Endothelial cell (in vitro differentiated cells): ENCODE results near the gene C8G. TPM values are rescaled to one million over a fixed set of nuclear protein-coding genes. Genes with fewer than 3 reads are reported as not detected.

Experiments used
- DNase-seq: peaks from one replicate; pipeline ENCODE4 v3.0.0; 2021; ENCODE audit warnings: low spot score
- H3K27ac Mint-ChIP-seq: one replicate; pipeline ENCODE4 v1.8.0; 2021; ENCODE audit warnings: mixed read lengths, inconsistent platforms; ENCODE audit not compliant: unreplicated experiment
- H3K27me3 Mint-ChIP-seq: one replicate; pipeline ENCODE4 v1.8.0; 2021; ENCODE audit warnings: mild to moderate bottlenecking, moderate library complexity, mixed read lengths, inconsistent platforms; ENCODE audit not compliant: unreplicated experiment
- H3K36me3 Mint-ChIP-seq: one replicate; pipeline ENCODE4 v1.8.0; 2021; ENCODE audit warnings: mild to moderate bottlenecking, low read depth, mixed read lengths, inconsistent platforms; ENCODE audit not compliant: unreplicated experiment
- H3K4me1 Mint-ChIP-seq: one replicate; pipeline ENCODE4 v1.8.0; 2021; ENCODE audit warnings: mild to moderate bottlenecking, mixed read lengths, inconsistent platforms; ENCODE audit not compliant: unreplicated experiment
- H3K4me3 Mint-ChIP-seq: one replicate; pipeline ENCODE4 v1.8.0; 2021; ENCODE audit warnings: mild to moderate bottlenecking, mixed read lengths, inconsistent platforms; ENCODE audit not compliant: unreplicated experiment
- H3K9me3 Mint-ChIP-seq: one replicate; pipeline ENCODE4 v1.8.0; 2021; ENCODE audit warnings: mixed read lengths, inconsistent platforms; ENCODE audit not compliant: unreplicated experiment
- total RNA-seq: library from RNA; stranded (reverse); fragmentation: NEBNext Ultra II Directional; extraction: Animal tissue kit (Norgen Biotek cat#: 25700); gene quantifications from one replicate; pipeline ENCODE4 v1.2.1, GENCODE V29; 2021; ENCODE audit not compliant: unreplicated experiment
- TF ChIP-seq, protein P1 (sequence below): fragments of 200-600 bp; sonication (generic); IDR thresholded peaks from one replicate; pipeline ENCODE4 v1.5.0; 2021; ENCODE audit warnings: antibody characterized with exemption; ENCODE audit not compliant: unreplicated experiment

Gene C8G
- total RNA-seq, 1 donor from 2014 or later = 1.1 TPM

GRCh38 chr9:136972335-136972734 lies 27.3 kb downstream of the C8G start:
- TF ChIP-seq, protein P1, sequence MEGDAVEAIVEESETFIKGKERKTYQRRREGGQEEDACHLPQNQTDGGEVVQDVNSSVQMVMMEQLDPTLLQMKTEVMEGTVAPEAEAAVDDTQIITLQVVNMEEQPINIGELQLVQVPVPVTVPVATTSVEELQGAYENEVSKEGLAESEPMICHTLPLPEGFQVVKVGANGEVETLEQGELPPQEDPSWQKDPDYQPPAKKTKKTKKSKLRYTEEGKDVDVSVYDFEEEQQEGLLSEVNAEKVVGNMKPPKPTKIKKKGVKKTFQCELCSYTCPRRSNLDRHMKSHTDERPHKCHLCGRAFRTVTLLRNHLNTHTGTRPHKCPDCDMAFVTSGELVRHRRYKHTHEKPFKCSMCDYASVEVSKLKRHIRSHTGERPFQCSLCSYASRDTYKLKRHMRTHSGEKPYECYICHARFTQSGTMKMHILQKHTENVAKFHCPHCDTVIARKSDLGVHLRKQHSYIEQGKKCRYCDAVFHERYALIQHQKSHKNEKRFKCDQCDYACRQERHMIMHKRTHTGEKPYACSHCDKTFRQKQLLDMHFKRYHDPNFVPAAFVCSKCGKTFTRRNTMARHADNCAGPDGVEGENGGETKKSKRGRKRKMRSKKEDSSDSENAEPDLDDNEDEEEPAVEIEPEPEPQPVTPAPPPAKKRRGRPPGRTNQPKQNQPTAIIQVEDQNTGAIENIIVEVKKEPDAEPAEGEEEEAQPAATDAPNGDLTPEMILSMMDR = no peak
- no peaks in the 10 kb centered on the region for H3K36me3 Mint-ChIP-seq
- peaks cover 1% of the 10 kb centered on the region for H3K27me3 Mint-ChIP-seq
- no peak overlapping the region for H3K27ac Mint-ChIP-seq
- no peaks in the 10 kb centered on the region for H3K4me1 Mint-ChIP-seq
- DNase-seq = no peak
- no peaks in the 10 kb centered on the region for H3K9me3 Mint-ChIP-seq
- H3K4me3 Mint-ChIP-seq = no peak overlapping the region

DNA sequence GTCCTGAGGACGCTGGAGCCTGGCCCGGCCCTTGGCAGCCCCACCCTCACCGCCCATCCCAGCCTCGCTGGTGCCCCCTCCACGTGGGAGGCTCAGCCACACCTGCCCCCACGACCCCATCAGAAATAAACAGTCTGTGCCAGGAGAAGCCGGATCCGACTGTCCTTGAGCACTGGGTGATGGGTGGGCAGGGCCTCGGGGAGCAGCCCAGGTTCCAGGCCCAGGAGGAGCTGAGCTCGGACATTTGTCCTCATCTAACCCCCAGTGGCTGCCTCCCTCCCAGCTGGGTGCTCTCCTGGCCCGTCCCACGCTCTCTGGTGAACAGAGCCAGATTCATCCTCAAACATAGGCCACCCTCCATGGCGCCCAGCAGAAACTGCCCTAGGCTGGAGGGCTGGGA lies 27.7 kb downstream of the C8G start:
- H3K4me1 Mint-ChIP-seq = no peaks in the 10 kb centered on the region
- H3K9me3 Mint-ChIP-seq = no peaks in the 10 kb centered on the region
- DNase-seq = no peak
- TF ChIP-seq, protein P1 = no peak
- no peaks in the 10 kb centered on the region for H3K36me3 Mint-ChIP-seq
- H3K27me3 Mint-ChIP-seq = peaks cover 1% of the 10 kb centered on the region
- H3K4me3 Mint-ChIP-seq = no peak overlapping the region
- H3K27ac Mint-ChIP-seq = no peak overlapping the region

- no peaks in the 10 kb centered on the region for H3K9me3 Mint-ChIP-seq
- H3K36me3 Mint-ChIP-seq = no peaks in the 10 kb centered on the region
- H3K27me3 Mint-ChIP-seq = peaks cover 1% of the 10 kb centered on the region
- DNase-seq = no peak
- H3K27ac Mint-ChIP-seq = no peak overlapping the region
- H3K4me1 Mint-ChIP-seq = no peaks in the 10 kb centered on the region
- H3K4me3 Mint-ChIP-seq = no peak overlapping the region
- TF ChIP-seq, protein P1 = no peak
Observed at GRCh38 chr9:136973618-136974617, 28.9 kb downstream of the C8G start.

GRCh38 chr9:136974817-136975535 lies 29.9 kb downstream of the C8G start:
- no peak overlapping the region for H3K4me3 Mint-ChIP-seq
- H3K27ac Mint-ChIP-seq = no peak overlapping the region
- H3K4me1 Mint-ChIP-seq = no peaks in the 10 kb centered on the region
- H3K27me3 Mint-ChIP-seq = peaks cover 3% of the 10 kb centered on the region
- TF ChIP-seq, protein P1 = no peak
- no peak for DNase-seq
- H3K9me3 Mint-ChIP-seq = no peaks in the 10 kb centered on the region
- H3K36me3 Mint-ChIP-seq = no peaks in the 10 kb centered on the region
